ENCODE results near the gene STK32A.
A peak's percentile ranks its signal among the peaks of the same experiment; 100 is the strongest.

Gene STK32A

GRCh38 chr5:147309621-147310020 lies 74.8 kb downstream of the STK32A start:
- no peak for DNase-seq (ENCODE audit: low read depth in 1 of 2, low spot score in 1 of 2)
- Histone ChIP-seq H3K27ac (replicated peaks) (no peak overlapping the region), H3K4me3 (replicated peaks; ENCODE audit: insufficient read depth, low read length) (no peak overlapping the region), H3K27me3 (ENCODE audit: insufficient read depth, poor library complexity, severe bottlenecking) (no peaks in the 10 kb centered on the region)
- no peak for TF ChIP-seq GABPA (IDR thresholded peaks at IDR 0.05; ENCODE audit: low read depth)
- TF ChIP-seq CTCF (IDR thresholded peaks at IDR 0.05; ENCODE audit: insufficient read depth, low read length): no peak
- no peak for TF ChIP-seq REST (IDR thresholded peaks at IDR 0.05; ENCODE audit: insufficient replicate concordance, low read depth)
- TF ChIP-seq POLR2AphosphoS5 (IDR thresholded peaks at IDR 0.05; ENCODE audit: low read depth): no peak
- peak; percentile 76 for TF ChIP-seq SPI1 (IDR thresholded peaks at IDR 0.05; ENCODE audit: borderline replicate concordance, low read depth)

GRCh38 chr5:147310059-147310704 lies 75.4 kb downstream of the STK32A start:
- TF ChIP-seq SPI1 (IDR thresholded peaks at IDR 0.05; ENCODE audit: borderline replicate concordance, low read depth) (peak; percentile 21; the same call in 1 of the 2 replicates), GABPA (IDR thresholded peaks at IDR 0.05; ENCODE audit: low read depth) (no peak), POLR2AphosphoS5 (IDR thresholded peaks at IDR 0.05; ENCODE audit: low read depth) (no peak)
- Histone ChIP-seq H3K4me3 (replicated peaks; ENCODE audit: insufficient read depth, low read length) (no peak overlapping the region), H3K27ac (replicated peaks) (no peak overlapping the region), H3K27me3 (ENCODE audit: insufficient read depth, poor library complexity, severe bottlenecking) (no peaks in the 10 kb centered on the region)
- DNase-seq (ENCODE audit: low read depth in 1 of 2, low spot score in 1 of 2): peak; percentile 8 to 54

- H3K27me3 ChIP-seq (ENCODE audit: insufficient read depth, poor library complexity, severe bottlenecking): no peaks in the 10 kb centered on the region
- no peak overlapping the region for H3K4me3 ChIP-seq (replicated peaks; ENCODE audit: insufficient read depth, low read length)
- no peak for DNase-seq (ENCODE audit: low read depth in 1 of 2, low spot score in 1 of 2)
- H3K27ac ChIP-seq (replicated peaks): no peak overlapping the region
- no peak for TF ChIP-seq CTCF (IDR thresholded peaks at IDR 0.05; ENCODE audit: insufficient read depth, low read length)
- TF ChIP-seq POLR2AphosphoS5 (IDR thresholded peaks at IDR 0.05; ENCODE audit: low read depth): no peak
- TF ChIP-seq REST (IDR thresholded peaks at IDR 0.05; ENCODE audit: insufficient replicate concordance, low read depth): no peak
- no peak for TF ChIP-seq GABPA (IDR thresholded peaks at IDR 0.05; ENCODE audit: low read depth)
- TF ChIP-seq SPI1 (IDR thresholded peaks at IDR 0.05; ENCODE audit: borderline replicate concordance, low read depth): no peak
Measured at GRCh38 chr5:147317978-147318684, 83.3 kb downstream of the STK32A start.

- no peak for TF ChIP-seq POLR2AphosphoS5 (IDR thresholded peaks at IDR 0.05; ENCODE audit: low read depth)
- no peak for TF ChIP-seq CTCF (IDR thresholded peaks at IDR 0.05; ENCODE audit: insufficient read depth, low read length)
- no peak for TF ChIP-seq REST (IDR thresholded peaks at IDR 0.05; ENCODE audit: insufficient replicate concordance, low read depth)
- TF ChIP-seq SPI1 (IDR thresholded peaks at IDR 0.05; ENCODE audit: borderline replicate concordance, low read depth): no peak
- TF ChIP-seq GABPA (IDR thresholded peaks at IDR 0.05; ENCODE audit: low read depth): no peak
- Histone ChIP-seq H3K27ac (replicated peaks) (no peak overlapping the region), H3K27me3 (ENCODE audit: insufficient read depth, poor library complexity, severe bottlenecking) (no peaks in the 10 kb centered on the region), H3K4me3 (replicated peaks; ENCODE audit: insufficient read depth, low read length) (no peak overlapping the region)
- DNase-seq (ENCODE audit: low read depth in 1 of 2, low spot score in 1 of 2): no peak
Measured at GRCh38 chr5:147321569-147321968, 86.7 kb downstream of the STK32A start.
